ENCODE results near the gene MAST4.

Gene MAST4

DNA sequence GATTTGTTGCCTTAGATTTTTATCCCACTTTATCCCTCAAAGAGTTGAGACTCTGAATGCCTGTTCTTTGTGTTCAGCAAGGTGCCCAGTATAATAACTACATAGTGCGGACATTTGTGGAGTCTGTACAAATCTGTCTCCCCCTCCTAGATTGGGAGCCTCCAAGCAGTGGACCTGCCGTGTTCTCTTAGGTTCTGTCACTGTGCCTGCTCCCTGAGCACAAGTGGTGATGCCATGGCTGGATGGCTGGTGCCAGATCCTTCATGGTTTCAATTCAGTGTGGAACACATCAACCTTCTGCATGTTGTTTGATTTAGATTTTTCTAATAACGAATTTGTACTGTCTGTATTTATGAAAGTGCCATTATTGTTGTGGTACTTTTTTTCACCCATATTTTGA is 307.5 kb downstream of the MAST4 start:
- Histone ChIP-seq H3K9ac (no peak overlapping the region), H3K27ac (no peak overlapping the region), H4K20me1 (no peaks in the 10 kb centered on the region), H3K36me3 (no peaks in the 10 kb centered on the region), H3K4me3 (no peak overlapping the region), H3K4me1 (no peaks in the 10 kb centered on the region), H3K4me2 (no peak overlapping the region), H3K27me3 (no peaks in the 10 kb centered on the region), H3K9me3 (replicated peaks in 1 of 11) (no peaks in the 10 kb centered on the region)
- TF ChIP-seq Cebpa-rat (IDR thresholded peaks at IDR 0.05), result no peak

DNA sequence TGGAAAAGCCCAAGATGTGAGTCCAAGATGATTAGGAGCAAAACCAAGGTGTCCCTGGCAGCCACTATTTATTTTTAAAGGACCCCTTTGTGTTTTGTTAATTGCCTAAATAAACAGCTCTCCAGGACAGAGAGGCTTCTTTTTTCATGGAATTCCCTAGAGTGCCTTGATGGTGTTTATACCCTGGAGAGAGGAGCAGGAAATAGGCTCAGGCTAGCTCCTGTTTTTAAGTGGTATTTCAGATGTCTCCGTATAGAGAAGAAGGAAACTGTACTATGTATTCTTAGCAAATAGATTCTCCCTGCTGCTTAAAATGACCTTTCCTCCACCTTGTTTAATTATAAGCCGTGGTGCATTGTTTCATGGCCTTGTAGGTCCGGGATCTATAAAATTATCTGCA is 308.0 kb downstream of the MAST4 start:
- no peaks in the 10 kb centered on the region for H3K27me3 ChIP-seq
- H3K4me1 ChIP-seq, result no peaks in the 10 kb centered on the region

DNA sequence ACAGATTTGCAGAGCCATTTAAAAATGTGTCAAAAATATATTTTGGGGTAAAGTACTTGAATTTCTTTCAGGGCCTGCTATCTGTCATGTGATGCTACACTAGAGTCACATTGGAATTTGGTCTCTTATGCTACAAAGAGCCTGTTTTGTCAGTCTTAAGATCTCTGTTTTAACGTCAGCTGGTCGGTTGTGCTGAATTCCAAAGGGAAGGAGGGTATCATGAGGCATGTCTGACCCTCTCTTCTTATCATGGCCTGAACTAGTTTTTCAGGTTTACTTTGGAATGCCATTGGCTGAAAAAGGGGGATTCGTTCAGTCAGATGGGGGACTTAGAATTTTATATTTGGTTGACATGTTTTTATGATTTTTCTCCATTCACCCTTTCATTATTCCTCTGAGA is 309.8 kb downstream of the MAST4 start:
- H3K9ac ChIP-seq, result no peak overlapping the region
- no peaks in the 10 kb centered on the region for H3K4me1 ChIP-seq
- TF ChIP-seq Cebpa-rat (IDR thresholded peaks at IDR 0.05), result no peak
- no peaks in the 10 kb centered on the region for H4K20me1 ChIP-seq
- H3K4me2 ChIP-seq, result no peak overlapping the region
- no peaks in the 10 kb centered on the region; a peak in 2 of 22 replicates for H3K9me3 ChIP-seq (replicated peaks in 1 of 11)
- H3K27me3 ChIP-seq, result no peaks in the 10 kb centered on the region
- no peak overlapping the region for H3K27ac ChIP-seq
- H3K4me3 ChIP-seq, result no peak overlapping the region
- no peaks in the 10 kb centered on the region for H3K36me3 ChIP-seq

More for the DNA sequence above, 308.0 kb downstream of the MAST4 start:
- H3K9ac ChIP-seq, result no peak overlapping the region
- H3K27ac ChIP-seq, result no peak overlapping the region
- H3K9me3 ChIP-seq (replicated peaks in 1 of 11), result no peaks in the 10 kb centered on the region
- H3K36me3 ChIP-seq, result no peaks in the 10 kb centered on the region
- H4K20me1 ChIP-seq, result no peaks in the 10 kb centered on the region
- no peak overlapping the region for H3K4me3 ChIP-seq
- no peak for TF ChIP-seq Cebpa-rat (IDR thresholded peaks at IDR 0.05)
- no peak overlapping the region for H3K4me2 ChIP-seq

- Histone ChIP-seq H4K20me1 (no peaks in the 10 kb centered on the region), H3K4me1 (peaks cover 0 to 6% (median 0%) of the 10 kb centered on the region in 10 experiments; a peak in 3 of 20 replicates), H3K4me3 (no peak overlapping the region), H3K27ac (no peak overlapping the region), H3K4me2 (no peak overlapping the region), H3K9ac (no peak overlapping the region), H3K9me3 (replicated peaks in 1 of 11) (no peaks in the 10 kb centered on the region; a peak in 2 of 22 replicates), H3K27me3 (no peaks in the 10 kb centered on the region), H3K36me3 (no peaks in the 10 kb centered on the region)
- no peak for TF ChIP-seq Cebpa-rat (IDR thresholded peaks at IDR 0.05)
Measured at GRCh38 chr5:66908230-66908629, 312.0 kb downstream of the MAST4 start.

DNA sequence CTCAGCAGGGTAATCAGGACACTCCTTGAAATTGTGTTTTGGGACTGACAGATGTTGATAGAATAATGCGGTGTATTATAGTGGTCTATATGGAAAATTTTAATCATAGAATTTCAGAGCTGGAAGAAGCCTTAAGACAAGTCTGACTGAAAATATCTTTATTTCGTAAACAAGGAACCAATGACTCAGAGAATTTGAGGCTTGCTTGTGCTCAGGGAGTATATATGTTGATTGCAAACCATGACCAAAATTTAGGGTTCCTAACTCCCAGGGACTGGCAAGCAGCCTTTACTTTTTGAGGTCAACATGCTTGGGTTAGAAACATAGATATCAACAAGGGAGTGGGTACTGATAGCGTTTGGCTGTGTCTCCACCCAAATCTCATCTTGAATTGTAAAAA is 313.2 kb downstream of the MAST4 start:
- no peaks in the 10 kb centered on the region; a peak in 2 of 22 replicates for H3K9me3 ChIP-seq (replicated peaks in 1 of 11)
- H3K9ac ChIP-seq, result no peak overlapping the region
- H3K27ac ChIP-seq, result no peak overlapping the region
- H3K4me3 ChIP-seq, result no peak overlapping the region
- no peaks in the 10 kb centered on the region for H3K27me3 ChIP-seq
- H3K4me1 ChIP-seq, result peaks cover 0 to 6% (median 0%) of the 10 kb centered on the region in 10 experiments; a peak in 3 of 20 replicates
- H3K4me2 ChIP-seq, result no peak overlapping the region
- H3K36me3 ChIP-seq, result no peaks in the 10 kb centered on the region
- H4K20me1 ChIP-seq, result no peaks in the 10 kb centered on the region
- TF ChIP-seq Cebpa-rat (IDR thresholded peaks at IDR 0.05), result no peak

- Histone ChIP-seq H3K36me3 (no peaks in the 10 kb centered on the region), H3K9ac (no peak overlapping the region), H3K27me3 (no peaks in the 10 kb centered on the region), H3K9me3 (replicated peaks in 1 of 11) (no peaks in the 10 kb centered on the region; a peak in 3 of 22 replicates), H4K20me1 (no peaks in the 10 kb centered on the region), H3K4me2 (peak overlapping the region in 1 of 11 experiments; percentile 25; a peak in 1 of 22 replicates), H3K27ac (no peak overlapping the region), H3K4me3 (no peak overlapping the region), H3K4me1 (peaks cover 0 to 6% (median 0%) of the 10 kb centered on the region in 10 experiments; a peak in 3 of 20 replicates)
- TF ChIP-seq Cebpa-rat (IDR thresholded peaks at IDR 0.05), result no peak
Measured at GRCh38 chr5:66912787-66913186, 316.6 kb downstream of the MAST4 start.

GRCh38 chr5:66915531-66915930 is 319.3 kb downstream of the MAST4 start:
- no peak overlapping the region for H3K27ac ChIP-seq
- H3K4me1 ChIP-seq, result peaks cover 0 to 6% (median 0%) of the 10 kb centered on the region in 10 experiments; a peak in 3 of 20 replicates
- no peak overlapping the region for H3K9ac ChIP-seq
- no peak overlapping the region for H3K4me2 ChIP-seq
- H4K20me1 ChIP-seq, result no peaks in the 10 kb centered on the region
- no peaks in the 10 kb centered on the region for H3K27me3 ChIP-seq
- H3K4me3 ChIP-seq, result no peak overlapping the region
- no peaks in the 10 kb centered on the region; a peak in 1 of 22 replicates for H3K9me3 ChIP-seq (replicated peaks in 1 of 11)
- H3K36me3 ChIP-seq, result no peaks in the 10 kb centered on the region
- no peak for TF ChIP-seq Cebpa-rat (IDR thresholded peaks at IDR 0.05)

GRCh38 chr5:66922881-66923280 is 326.7 kb downstream of the MAST4 start:
- no peak overlapping the region for H3K4me2 ChIP-seq
- no peaks in the 10 kb centered on the region for H3K27me3 ChIP-seq
- no peak overlapping the region for H3K27ac ChIP-seq
- TF ChIP-seq Cebpa-rat (IDR thresholded peaks at IDR 0.05), result no peak
- no peaks in the 10 kb centered on the region for H3K4me1 ChIP-seq
- no peak overlapping the region for H3K9ac ChIP-seq
- no peaks in the 10 kb centered on the region for H4K20me1 ChIP-seq
- no peaks in the 10 kb centered on the region for H3K9me3 ChIP-seq (replicated peaks in 1 of 11)
- no peak overlapping the region for H3K4me3 ChIP-seq
- no peaks in the 10 kb centered on the region for H3K36me3 ChIP-seq

GRCh38 chr5:66923457-66923856 is 327.3 kb downstream of the MAST4 start:
- H3K4me2 ChIP-seq, result no peak overlapping the region
- H4K20me1 ChIP-seq, result no peaks in the 10 kb centered on the region
- TF ChIP-seq Cebpa-rat (IDR thresholded peaks at IDR 0.05), result no peak
- no peak overlapping the region for H3K4me3 ChIP-seq
- no peaks in the 10 kb centered on the region for H3K9me3 ChIP-seq (replicated peaks in 1 of 11)
- H3K27ac ChIP-seq, result no peak overlapping the region
- H3K4me1 ChIP-seq, result no peaks in the 10 kb centered on the region
- no peak overlapping the region for H3K9ac ChIP-seq
- no peaks in the 10 kb centered on the region for H3K36me3 ChIP-seq
- no peaks in the 10 kb centered on the region for H3K27me3 ChIP-seq

DNA sequence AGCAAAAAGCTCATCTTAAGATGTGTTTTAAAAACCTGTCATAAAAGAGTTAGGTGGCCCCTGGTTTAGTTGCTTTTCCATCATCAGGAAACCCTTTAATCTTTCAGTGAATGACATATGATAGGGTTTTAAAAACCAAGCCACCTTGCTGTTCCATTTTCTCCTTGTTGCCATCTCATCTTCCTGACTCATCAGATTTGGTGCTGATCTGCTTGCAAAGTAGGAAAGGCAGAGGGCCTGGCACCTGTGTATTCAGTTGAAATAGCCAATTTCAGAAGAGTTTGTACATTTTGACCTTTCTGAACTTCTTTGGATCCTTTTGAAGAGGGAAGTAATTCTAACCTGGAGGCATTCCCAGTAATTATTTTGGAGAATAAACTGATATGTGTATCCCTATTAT is 327.7 kb downstream of the MAST4 start:
- no peak overlapping the region for H3K27ac ChIP-seq
- no peaks in the 10 kb centered on the region for H3K4me1 ChIP-seq
- no peak overlapping the region for H3K4me3 ChIP-seq
- no peak overlapping the region for H3K9ac ChIP-seq
- no peaks in the 10 kb centered on the region for H4K20me1 ChIP-seq
- no peaks in the 10 kb centered on the region for H3K36me3 ChIP-seq
- no peak overlapping the region for H3K4me2 ChIP-seq
- no peaks in the 10 kb centered on the region for H3K9me3 ChIP-seq (replicated peaks in 1 of 11)
- no peaks in the 10 kb centered on the region for H3K27me3 ChIP-seq
- TF ChIP-seq Cebpa-rat (IDR thresholded peaks at IDR 0.05), result no peak

Data from BLaER1 treated with 17β-estradiol and CSF1 and Interleukin-3, amounts not matched to agents 10 nM and 100 nM (cell line).